GM12878 (cell line): ENCODE results near the gene RTN4RL1. TPM values are rescaled to one million over a fixed set of nuclear protein-coding genes. Genes with fewer than 3 reads are reported as not detected.

Source experiments
- CHD1 ChIP-seq: IDR thresholded peaks from 2 replicates; pipeline ENCODE4 v1.6.1; 2012; ENCODE audit warnings: low read depth, low read length, improper control_type of control experiment
- CHD4 ChIP-seq: fragments of 200-600 bp; sonication (generic); IDR thresholded peaks from 2 replicates; pipeline ENCODE4 v1.6.1; 2016; ENCODE audit warnings: mild to moderate bottlenecking
- CREB1 ChIP-seq: IDR thresholded peaks from 2 replicates; pipeline ENCODE4 v1.6.1; 2012; ENCODE audit warnings: low read depth, mild to moderate bottlenecking, inconsistent platforms
- DPF2 ChIP-seq: fragments of 450-650 bp; IDR thresholded peaks from 2 replicates; pipeline ENCODE4 v1.6.1; 2017; ENCODE audit warnings: mild to moderate bottlenecking
- FOXK2 ChIP-seq: fragments of 450-650 bp; IDR thresholded peaks from 2 replicates; pipeline ENCODE4 v1.6.1; 2017; ENCODE audit warnings: mild to moderate bottlenecking, moderate library complexity
- HCFC1 ChIP-seq: fragments of 150-350 bp; IDR thresholded peaks from 2 replicates; pipeline ENCODE4 v1.6.1; 2014; ENCODE audit warnings: low read length
- JUNB ChIP-seq: IDR thresholded peaks from 2 replicates; pipeline ENCODE4 v1.6.1; 2016; ENCODE audit warnings: antibody characterized with exemption, mild to moderate bottlenecking
- KAT2A ChIP-seq: conservative IDR thresholded peaks from 2 replicates; pipeline ENCODE4 v1.6.1; 2011; ENCODE audit warnings: low read depth, low read length; ENCODE audit not compliant: control insufficient read depth
- MEF2A ChIP-seq: IDR thresholded peaks from 2 replicates; pipeline ENCODE4 v1.6.1; 2011; ENCODE audit warnings: low read depth, mild to moderate bottlenecking, low read length, moderate library complexity; ENCODE audit not compliant: insufficient read depth
- MTA3 ChIP-seq: IDR thresholded peaks from 2 replicates; pipeline ENCODE4 v1.6.1; 2012; ENCODE audit warnings: low read length, inconsistent platforms, borderline replicate concordance
- NBN ChIP-seq: fragments of 450-650 bp; IDR thresholded peaks from 2 replicates; pipeline ENCODE4 v1.6.1; 2016
- NFXL1 ChIP-seq: fragments of 450-650 bp; IDR thresholded peaks from 2 replicates; pipeline ENCODE4 v1.6.1; 2017; ENCODE audit warnings: antibody characterized with exemption, mild to moderate bottlenecking, borderline replicate concordance
- NFYB ChIP-seq: IDR thresholded peaks from 2 replicates; pipeline ENCODE4 v1.6.1; 2011; ENCODE audit warnings: low read depth, mild to moderate bottlenecking, low read length, improper control_type of control experiment, moderate library complexity; ENCODE audit not compliant: insufficient read depth
- NRF1 ChIP-seq: conservative IDR thresholded peaks from 2 replicates; pipeline ENCODE4 v1.6.1; 2011; ENCODE audit warnings: mild to moderate bottlenecking, low read depth, low read length, improper control_type of control experiment
- RCOR1 ChIP-seq: conservative IDR thresholded peaks from 2 replicates; pipeline ENCODE4 v1.6.1; 2012; ENCODE audit warnings: low read depth, low read length, improper control_type of control experiment
- RELA ChIP-seq: fragments of 450-650 bp; IDR thresholded peaks from 2 replicates; pipeline ENCODE4 v1.8.0; 2014; ENCODE audit warnings: borderline replicate concordance; ENCODE audit not compliant: partially characterized antibody
- RUNX3 ChIP-seq: IDR thresholded peaks from 2 replicates; pipeline ENCODE4 v1.6.1; 2012; ENCODE audit warnings: low read length, inconsistent platforms
- SMARCA5 ChIP-seq: fragments of 450-650 bp; IDR thresholded peaks from 2 replicates; pipeline ENCODE4 v1.6.1; 2017; ENCODE audit warnings: mild to moderate bottlenecking
- SP1 ChIP-seq: IDR thresholded peaks from one replicate; pipeline ENCODE4 v1.6.1; 2011; ENCODE audit warnings: low read depth, low read length
- STAT1 ChIP-seq: fragments of 450-650 bp; conservative IDR thresholded peaks from 2 replicates; pipeline ENCODE4 v1.6.1; 2014; ENCODE audit warnings: antibody characterized with exemption, mild to moderate bottlenecking
- STAT3 ChIP-seq: IDR thresholded peaks from 2 replicates; pipeline ENCODE4 v1.6.1; 2011; ENCODE audit warnings: low read depth, low read length, improper control_type of control experiment
- SUPT20H ChIP-seq: IDR thresholded peaks from 2 replicates; pipeline ENCODE4 v1.6.1; 2011; ENCODE audit warnings: low read depth, mild to moderate bottlenecking, low read length, moderate library complexity, borderline replicate concordance; ENCODE audit not compliant: control insufficient read depth
- SUZ12 ChIP-seq: fragments of 200-600 bp; sonication (generic); IDR thresholded peaks from one replicate; pipeline ENCODE4 v1.6.1; 2018; ENCODE audit warnings: antibody characterized with exemption, mild to moderate bottlenecking; ENCODE audit not compliant: unreplicated experiment
- YBX1 ChIP-seq: fragments of 450-650 bp; IDR thresholded peaks from 2 replicates; pipeline ENCODE4 v1.6.1; 2016; ENCODE audit warnings: antibody characterized with exemption
- ZBED1 ChIP-seq: IDR thresholded peaks from 2 replicates; pipeline ENCODE4 v1.6.1; 2016; ENCODE audit warnings: borderline replicate concordance
- ZBTB33 ChIP-seq: fragments of 450-650 bp; IDR thresholded peaks from 2 replicates; pipeline ENCODE4 v1.6.1; 2017; ENCODE audit warnings: mild to moderate bottlenecking
- ZNF622 ChIP-seq: fragments of 450-650 bp; IDR thresholded peaks from 2 replicates; pipeline ENCODE4 v1.6.1; 2017; ENCODE audit warnings: mild to moderate bottlenecking, inconsistent platforms
- ZSCAN29 ChIP-seq: fragments of 450-650 bp; IDR thresholded peaks from 2 replicates; pipeline ENCODE4 v1.6.1; 2017; ENCODE audit warnings: mild to moderate bottlenecking, moderate library complexity
- polyA plus RNA-seq, 11 experiments: library from polyadenylated mRNA; depleted of rRNA in 4 of 11; unstranded in 6 of 11; stranded (reverse) in 5 of 11; fragments of >200 nt; fragmentation: Nextera tagmentation in 4 of 11; fragmentation: Illumina TruSeq in 1 of 11; extraction: Ambion mirVana in 4 of 11; extraction: Trizol in 1 of 11; gene quantifications; 1 replicate in 1 of 11; 2 replicates in 10 of 11; pipeline versions ENCODE4 v1.2.1 to v1.2.3, GENCODE V29; 2011 to 2016; ENCODE audit warnings: inconsistent platforms in 2 of 11, missing spikeins in 2 of 11, low read depth in 1 of 11
- total RNA-seq, 4 experiments: library from RNA; depleted of rRNA in 3 of 4; stranded (reverse); fragments of >200 nt in 3 of 4; fragmentation: Illumina TruSeq in 1 of 4; extraction: Trizol in 1 of 4; gene quantifications; 2 replicates each; pipeline versions ENCODE4 v1.2.1 to v1.2.3, GENCODE V29; 2013 to 2021
- TF ChIP-seq, protein P1 (sequence below): fragments of 150-350 bp; IDR thresholded peaks from 2 replicates; pipeline ENCODE4 v1.6.1; 2014; ENCODE audit warnings: mild to moderate bottlenecking, low read depth, low read length
- TF ChIP-seq, protein P2 (sequence below): fragments of 450-650 bp; IDR thresholded peaks from 2 replicates; pipeline ENCODE4 v1.6.1; 2016; ENCODE audit warnings: mild to moderate bottlenecking

Gene RTN4RL1
- total and polyA plus RNA-seq, 10 of the 15 experiments (the other 5 are each of a cell fraction or from before 2014, with no cell fraction given) = 0.08 to 0.11 (median 0.10) TPM; not detected in 7

DNA sequence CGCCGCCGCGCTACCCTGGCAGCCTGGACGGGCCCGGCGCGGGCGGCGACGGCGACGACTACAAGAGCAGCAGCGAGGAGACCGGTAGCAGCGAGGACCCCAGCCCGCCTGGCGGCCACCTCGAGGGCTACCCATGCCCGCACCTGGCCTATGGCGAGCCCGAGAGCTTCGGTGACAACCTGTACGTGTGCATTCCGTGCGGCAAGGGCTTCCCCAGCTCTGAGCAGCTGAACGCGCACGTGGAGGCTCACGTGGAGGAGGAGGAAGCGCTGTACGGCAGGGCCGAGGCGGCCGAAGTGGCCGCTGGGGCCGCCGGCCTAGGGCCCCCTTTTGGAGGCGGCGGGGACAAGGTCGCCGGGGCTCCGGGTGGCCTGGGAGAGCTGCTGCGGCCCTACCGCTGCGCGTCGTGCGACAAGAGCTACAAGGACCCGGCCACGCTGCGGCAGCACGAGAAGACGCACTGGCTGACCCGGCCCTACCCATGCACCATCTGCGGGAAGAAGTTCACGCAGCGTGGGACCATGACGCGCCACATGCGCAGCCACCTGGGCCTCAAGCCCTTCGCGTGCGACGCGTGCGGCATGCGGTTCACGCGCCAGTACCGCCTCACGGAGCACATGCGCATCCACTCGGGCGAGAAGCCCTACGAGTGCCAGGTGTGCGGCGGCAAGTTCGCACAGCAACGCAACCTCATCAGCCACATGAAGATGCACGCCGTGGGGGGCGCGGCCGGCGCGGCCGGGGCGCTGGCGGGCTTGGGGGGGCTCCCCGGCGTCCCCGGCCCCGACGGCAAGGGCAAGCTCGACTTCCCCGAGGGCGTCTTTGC lies 32.8 kb upstream of the RTN4RL1 start (continued):
- TF ChIP-seq, protein P1, sequence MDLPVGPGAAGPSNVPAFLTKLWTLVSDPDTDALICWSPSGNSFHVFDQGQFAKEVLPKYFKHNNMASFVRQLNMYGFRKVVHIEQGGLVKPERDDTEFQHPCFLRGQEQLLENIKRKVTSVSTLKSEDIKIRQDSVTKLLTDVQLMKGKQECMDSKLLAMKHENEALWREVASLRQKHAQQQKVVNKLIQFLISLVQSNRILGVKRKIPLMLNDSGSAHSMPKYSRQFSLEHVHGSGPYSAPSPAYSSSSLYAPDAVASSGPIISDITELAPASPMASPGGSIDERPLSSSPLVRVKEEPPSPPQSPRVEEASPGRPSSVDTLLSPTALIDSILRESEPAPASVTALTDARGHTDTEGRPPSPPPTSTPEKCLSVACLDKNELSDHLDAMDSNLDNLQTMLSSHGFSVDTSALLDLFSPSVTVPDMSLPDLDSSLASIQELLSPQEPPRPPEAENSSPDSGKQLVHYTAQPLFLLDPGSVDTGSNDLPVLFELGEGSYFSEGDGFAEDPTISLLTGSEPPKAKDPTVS = no peak
- TF ChIP-seq YBX1 = no peak
- no peak for TF ChIP-seq STAT3
- TF ChIP-seq ZBTB33 = peak; percentile 54; the same call in 1 of the 2 replicates
- no peak for TF ChIP-seq JUNB
- TF ChIP-seq MTA3 = no peak
- TF ChIP-seq HCFC1 = no peak
- no peak for TF ChIP-seq RCOR1
- TF ChIP-seq CREB1 = no peak
- TF ChIP-seq CHD1 = no peak
- no peak for TF ChIP-seq RUNX3
- TF ChIP-seq ZBED1 = no peak
- TF ChIP-seq SUPT20H = no peak
- no peak for TF ChIP-seq NFXL1
- no peak for TF ChIP-seq MEF2A
- TF ChIP-seq SUZ12 = no peak
- no peak for TF ChIP-seq RELA
- TF ChIP-seq STAT1 = no peak
- no peak for TF ChIP-seq NRF1
- TF ChIP-seq, protein P2, sequence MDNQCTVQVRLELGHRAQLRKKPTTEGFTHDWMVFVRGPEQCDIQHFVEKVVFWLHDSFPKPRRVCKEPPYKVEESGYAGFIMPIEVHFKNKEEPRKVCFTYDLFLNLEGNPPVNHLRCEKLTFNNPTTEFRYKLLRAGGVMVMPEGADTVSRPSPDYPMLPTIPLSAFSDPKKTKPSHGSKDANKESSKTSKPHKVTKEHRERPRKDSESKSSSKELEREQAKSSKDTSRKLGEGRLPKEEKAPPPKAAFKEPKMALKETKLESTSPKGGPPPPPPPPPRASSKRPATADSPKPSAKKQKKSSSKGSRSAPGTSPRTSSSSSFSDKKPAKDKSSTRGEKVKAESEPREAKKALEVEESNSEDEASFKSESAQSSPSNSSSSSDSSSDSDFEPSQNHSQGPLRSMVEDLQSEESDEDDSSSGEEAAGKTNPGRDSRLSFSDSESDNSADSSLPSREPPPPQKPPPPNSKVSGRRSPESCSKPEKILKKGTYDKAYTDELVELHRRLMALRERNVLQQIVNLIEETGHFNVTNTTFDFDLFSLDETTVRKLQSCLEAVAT = peak; percentile 64; the same call in 1 of the 2 replicates
- TF ChIP-seq SMARCA5 = no peak
- TF ChIP-seq NFYB = no peak
- peak; percentile 18 for TF ChIP-seq SP1
- no peak for TF ChIP-seq FOXK2
- no peak for TF ChIP-seq NBN
- TF ChIP-seq DPF2 = peak; percentile 61
- TF ChIP-seq ZNF622 = no peak
- no peak for TF ChIP-seq ZSCAN29
- no peak for TF ChIP-seq KAT2A
- no peak for TF ChIP-seq CHD4
